ENCODE results near the gene VPS13C.

GRCh38 chr15:61938249-61938648 is 122.0 kb downstream of the VPS13C start:
- TF ChIP-seq GATA2 (IDR thresholded peaks at IDR 0.05; ENCODE audit: low read depth, low read length) (no peak), GATA3 (IDR thresholded peaks at IDR 0.05; ENCODE audit: low read depth, low read length) (no peak)

Measured in SH-SY5Y (cell line).